GM06990 (cell line): ENCODE data around the gene TELO2.

Experiments used
- DNase-seq: peaks from one replicate; pipeline ENCODE4 v3.0.0-alpha.2; 2011; ENCODE audit not compliant: insufficient read length; ENCODE audit errors: extremely low read depth
- H3K27me3 ChIP-seq: replicated peaks from 2 replicates; pipeline ENCODE4 v1.6.0; 2011; ENCODE audit warnings: low read length; ENCODE audit not compliant: control insufficient read depth, insufficient read depth
- H3K36me3 ChIP-seq: 2 replicates; pipeline ENCODE4 v1.5.1; 2011; ENCODE audit warnings: low read length; ENCODE audit not compliant: control insufficient read depth, insufficient read depth
- H3K4me3 ChIP-seq: replicated peaks from 2 replicates; pipeline ENCODE4 v1.5.1; 2011; ENCODE audit warnings: low read depth, mild to moderate bottlenecking, control low read depth, low read length
- TF ChIP-seq, protein P1 (sequence below): IDR thresholded peaks from 2 replicates; pipeline ENCODE4 v1.5.1; 2011; ENCODE audit warnings: low read length, control low read depth, mild to moderate bottlenecking, inconsistent platforms; ENCODE audit not compliant: insufficient read depth, poor library complexity, severe bottlenecking

TELO2 gene

DNA sequence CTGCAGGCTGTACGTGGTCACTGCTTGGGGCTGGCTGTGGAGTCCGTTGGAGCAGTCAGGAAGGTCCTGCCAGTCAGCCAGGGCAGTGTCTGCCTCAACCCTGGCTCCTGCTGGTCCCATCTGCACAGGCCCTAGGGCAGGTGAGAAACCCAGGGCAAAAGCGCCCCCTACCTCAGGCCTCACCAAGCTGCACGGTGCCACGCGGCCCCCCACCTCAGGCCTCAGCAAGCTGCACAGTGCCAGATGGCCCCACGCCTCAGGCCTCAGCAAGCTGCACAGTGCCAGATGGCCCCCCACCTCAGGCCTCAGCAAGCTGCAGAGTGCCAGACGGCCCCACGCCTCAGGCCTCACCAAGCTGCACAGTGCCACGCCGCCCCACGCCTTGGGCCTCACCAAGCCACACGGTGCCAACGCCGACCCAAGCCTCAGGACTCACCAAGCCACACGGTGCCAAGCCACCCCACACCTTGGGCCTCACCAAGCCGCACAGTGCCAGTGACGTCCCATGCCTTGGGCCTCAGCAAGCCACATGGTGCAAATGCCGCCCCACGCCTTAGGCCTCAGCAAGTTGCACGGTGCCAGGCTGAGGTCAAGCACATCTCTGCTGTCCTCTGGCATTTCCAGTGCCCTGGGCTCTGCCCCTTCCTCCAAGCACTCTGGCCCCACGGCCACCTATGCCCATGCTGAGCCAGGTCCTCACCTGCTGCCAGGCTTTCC, 45.8 kb downstream of the TELO2 start:
- no peaks in the 10 kb centered on the region; the same call in 1 of the 2 replicates for H3K27me3 ChIP-seq
- no peak overlapping the region for H3K4me3 ChIP-seq
- no peaks in the 10 kb centered on the region for H3K36me3 ChIP-seq
- no peak for DNase-seq
- TF ChIP-seq, protein P1, sequence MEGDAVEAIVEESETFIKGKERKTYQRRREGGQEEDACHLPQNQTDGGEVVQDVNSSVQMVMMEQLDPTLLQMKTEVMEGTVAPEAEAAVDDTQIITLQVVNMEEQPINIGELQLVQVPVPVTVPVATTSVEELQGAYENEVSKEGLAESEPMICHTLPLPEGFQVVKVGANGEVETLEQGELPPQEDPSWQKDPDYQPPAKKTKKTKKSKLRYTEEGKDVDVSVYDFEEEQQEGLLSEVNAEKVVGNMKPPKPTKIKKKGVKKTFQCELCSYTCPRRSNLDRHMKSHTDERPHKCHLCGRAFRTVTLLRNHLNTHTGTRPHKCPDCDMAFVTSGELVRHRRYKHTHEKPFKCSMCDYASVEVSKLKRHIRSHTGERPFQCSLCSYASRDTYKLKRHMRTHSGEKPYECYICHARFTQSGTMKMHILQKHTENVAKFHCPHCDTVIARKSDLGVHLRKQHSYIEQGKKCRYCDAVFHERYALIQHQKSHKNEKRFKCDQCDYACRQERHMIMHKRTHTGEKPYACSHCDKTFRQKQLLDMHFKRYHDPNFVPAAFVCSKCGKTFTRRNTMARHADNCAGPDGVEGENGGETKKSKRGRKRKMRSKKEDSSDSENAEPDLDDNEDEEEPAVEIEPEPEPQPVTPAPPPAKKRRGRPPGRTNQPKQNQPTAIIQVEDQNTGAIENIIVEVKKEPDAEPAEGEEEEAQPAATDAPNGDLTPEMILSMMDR = peak; percentile 33

DNA sequence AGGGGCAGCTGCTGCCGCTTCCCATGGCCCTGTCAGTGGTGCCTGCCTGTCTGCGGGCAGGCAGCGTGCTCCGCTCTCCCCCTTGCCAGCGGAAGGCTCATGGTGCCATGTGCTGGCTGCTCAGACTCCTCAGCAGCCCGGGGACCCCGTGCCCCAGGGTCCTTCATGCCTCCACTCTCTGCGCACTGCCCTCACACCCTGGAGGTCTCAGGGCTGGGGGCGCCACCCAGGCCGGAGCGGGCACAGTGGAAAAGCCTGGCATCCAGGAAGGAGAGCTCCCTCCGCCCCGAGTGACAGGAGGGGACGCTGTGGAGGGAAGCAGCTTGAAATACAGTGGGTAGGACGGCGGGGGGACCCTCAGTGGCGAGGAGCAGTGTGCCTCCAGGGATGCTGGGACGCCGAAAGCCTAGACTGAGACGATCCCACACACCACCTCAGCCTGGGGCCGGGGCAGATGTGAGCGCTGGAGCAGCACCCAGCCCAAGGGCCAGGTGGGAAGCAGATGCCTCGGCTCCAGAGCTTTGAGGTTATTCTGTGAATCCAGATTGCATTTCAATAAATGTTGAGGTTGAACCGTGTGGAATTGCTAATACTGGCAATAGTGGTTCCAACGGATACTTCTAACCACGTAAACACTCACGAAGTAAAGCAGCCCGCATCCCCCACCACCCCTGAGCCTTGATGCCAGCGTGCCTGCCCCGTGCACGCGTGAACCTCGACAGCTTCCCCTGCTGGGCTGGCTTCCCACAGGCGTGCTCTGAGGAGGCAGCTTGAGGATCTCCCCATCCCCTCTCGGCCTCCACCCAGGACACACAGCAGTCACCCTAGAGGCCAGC, 46.8 kb downstream of the TELO2 start:
- TF ChIP-seq, protein P1 = no peak
- no peaks in the 10 kb centered on the region for H3K27me3 ChIP-seq
- no peak overlapping the region for H3K4me3 ChIP-seq
- no peaks in the 10 kb centered on the region for H3K36me3 ChIP-seq
- no peak for DNase-seq

DNA sequence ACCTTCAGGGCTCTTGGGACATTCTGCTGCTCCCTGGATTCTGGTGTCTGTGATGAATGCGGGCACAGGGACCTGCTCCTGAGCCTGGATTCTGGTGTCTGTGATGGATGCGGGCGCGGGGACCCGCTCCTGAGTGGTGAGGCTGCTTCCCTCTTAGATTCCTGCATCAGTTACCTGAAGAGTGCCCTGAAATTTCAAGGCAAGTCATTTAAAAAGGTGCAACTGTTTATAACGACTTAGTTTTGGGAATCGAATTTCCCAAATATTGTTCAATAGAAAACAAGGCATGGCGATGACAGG, 47.3 kb downstream of the TELO2 start:
- no peak overlapping the region for H3K4me3 ChIP-seq
- no peaks in the 10 kb centered on the region for H3K36me3 ChIP-seq
- no peak for DNase-seq
- no peaks in the 10 kb centered on the region for H3K27me3 ChIP-seq
- TF ChIP-seq, protein P1 = no peak

DNA sequence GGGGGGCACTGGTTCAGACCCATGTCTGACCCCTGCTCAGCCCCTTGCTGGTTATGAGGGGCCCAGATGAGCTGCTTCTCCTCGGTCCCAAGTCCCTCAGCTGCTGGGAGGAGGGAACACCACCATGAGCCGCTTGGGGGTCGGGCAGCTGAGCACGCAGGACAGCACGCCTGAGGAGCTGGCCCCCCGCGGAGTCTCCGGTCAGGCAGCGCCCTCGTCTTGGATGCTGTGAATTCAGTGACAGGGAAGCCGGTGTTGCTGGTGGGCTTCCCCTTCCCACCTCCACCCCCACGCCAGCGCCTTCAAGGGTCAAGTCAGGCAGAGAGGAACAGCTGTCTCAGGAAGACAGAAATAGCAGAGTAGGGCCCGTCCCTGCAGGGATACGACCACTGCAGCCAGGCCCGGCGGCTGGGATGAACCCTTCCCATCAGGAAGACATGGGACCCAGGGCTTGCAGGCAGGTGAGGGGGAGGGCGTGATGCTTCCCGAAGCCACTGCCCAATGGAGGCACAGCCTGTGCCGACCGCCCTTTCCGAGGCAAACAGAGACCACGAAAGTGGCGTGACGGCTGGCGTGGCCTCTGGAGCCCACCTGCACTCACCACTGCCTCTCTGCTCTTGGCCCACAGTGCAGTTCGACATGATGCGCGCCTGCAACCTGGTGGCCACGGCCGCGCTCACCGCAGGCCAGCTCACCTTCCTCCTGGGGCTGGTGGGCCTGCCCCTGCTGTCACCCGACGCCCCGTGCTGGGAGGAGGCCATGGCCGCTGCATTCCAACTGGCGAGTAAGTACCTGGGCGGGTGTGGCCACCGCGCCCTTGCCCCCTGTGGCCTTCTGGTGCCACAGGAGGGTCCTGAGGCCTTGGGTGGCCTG, 48.4 kb downstream of the TELO2 start:
- TF ChIP-seq, protein P1 = no peak
- Histone ChIP-seq H3K4me3 (no peak overlapping the region), H3K27me3 (no peaks in the 10 kb centered on the region), H3K36me3 (no peaks in the 10 kb centered on the region)
- DNase-seq = no peak

DNA sequence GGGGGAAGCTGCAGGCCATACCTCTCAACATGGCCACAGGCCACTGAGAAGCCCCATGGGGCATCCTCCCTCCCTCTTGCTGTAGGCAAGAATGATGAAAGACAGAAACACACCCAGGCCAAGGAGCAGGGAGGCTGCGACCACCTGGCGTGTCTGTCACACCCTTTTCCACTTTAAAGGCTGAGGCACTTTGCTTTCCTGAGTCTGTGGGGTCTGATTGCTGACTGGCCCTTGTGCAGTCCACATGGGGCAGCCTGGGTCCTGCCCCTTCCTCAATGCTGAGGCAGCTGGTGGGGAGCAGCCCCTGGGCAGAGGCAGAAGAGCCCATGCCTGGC, 49.0 kb downstream of the TELO2 start:
- H3K36me3 ChIP-seq = no peaks in the 10 kb centered on the region
- no peak for DNase-seq
- H3K27me3 ChIP-seq = no peaks in the 10 kb centered on the region
- H3K4me3 ChIP-seq = no peak overlapping the region
- TF ChIP-seq, protein P1 = no peak
